Parathyroid adenoma (tissue), 2 donors: ENCODE data around the gene QRFP.

Source experiments
- H2AFZ ChIP-seq: fragments of 300-600 bp; sonication (generic); one replicate; pipeline ENCODE4 v1.7.0; 2017; ENCODE audit warnings: antibody characterized with exemption, mild to moderate bottlenecking
- H3K27ac ChIP-seq: fragments of 300-600 bp; sonication (generic); one replicate; pipeline ENCODE4 v1.7.0; 2017
- H3K27me3 ChIP-seq: fragments of 300-600 bp; sonication (generic); one replicate; pipeline ENCODE4 v1.7.0; 2017; ENCODE audit warnings: low read length; ENCODE audit not compliant: control insufficient read depth, insufficient read depth
- H3K36me3 ChIP-seq: fragments of 300-600 bp; sonication (generic); one replicate; pipeline ENCODE4 v1.7.0; 2017; ENCODE audit warnings: low read length; ENCODE audit not compliant: control insufficient read depth, insufficient read depth
- H3K4me1 ChIP-seq: fragments of 300-600 bp; sonication (generic); one replicate; pipeline ENCODE4 v1.7.0; 2017; ENCODE audit warnings: control low read depth
- H3K4me2 ChIP-seq: fragments of 300-600 bp; sonication (generic); one replicate; pipeline ENCODE4 v1.7.0; 2017; ENCODE audit warnings: low read length
- H3K4me3 ChIP-seq: fragments of 300-600 bp; sonication (generic); one replicate; pipeline ENCODE4 v1.7.0; 2017; ENCODE audit warnings: low read depth, low read length
- H3K79me2 ChIP-seq: fragments of 300-600 bp; sonication (generic); one replicate; pipeline ENCODE4 v1.7.0; 2017; ENCODE audit warnings: control low read depth
- H3K9ac ChIP-seq: fragments of 300-600 bp; sonication (generic); one replicate; pipeline ENCODE4 v1.7.0; 2017; ENCODE audit warnings: mild to moderate bottlenecking
- H3K9me3 ChIP-seq: fragments of 300-600 bp; sonication (generic); one replicate; pipeline ENCODE4 v1.7.0; 2017; ENCODE audit warnings: low read length; ENCODE audit not compliant: control insufficient read depth
- TF ChIP-seq, protein P1 (sequence below): fragments of 300-600 bp; sonication (generic); IDR thresholded peaks from one replicate; pipeline ENCODE4 v1.7.0; 2017; ENCODE audit warnings: antibody characterized with exemption, mild to moderate bottlenecking
- donor health status: primary hyperparathyroidism.

Gene QRFP

DNA sequence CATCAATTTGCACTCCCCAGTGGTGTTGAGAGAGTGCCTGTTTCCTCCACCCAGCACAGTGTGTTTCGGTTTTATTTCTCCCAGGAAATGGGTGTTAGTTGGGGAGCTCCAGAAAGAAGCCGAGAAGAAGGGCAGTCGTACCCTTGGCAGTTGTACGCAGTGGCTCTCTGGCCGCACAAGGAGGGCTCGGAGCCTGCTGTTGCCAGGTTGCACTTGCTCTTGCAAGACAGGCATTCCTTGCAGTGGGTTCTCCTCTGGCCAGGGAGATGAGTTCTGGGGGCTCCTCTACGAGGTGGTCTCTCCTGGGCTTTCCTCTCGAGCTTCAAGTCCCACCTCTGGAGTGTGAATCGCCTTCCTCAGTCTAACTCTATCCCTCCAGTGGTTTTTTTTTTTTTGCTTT is 29.1 kb downstream of the QRFP start:
- no peak overlapping the region for H2AFZ ChIP-seq
- no peak overlapping the region for H3K4me2 ChIP-seq
- H3K79me2 ChIP-seq, result peaks cover 11% of the 10 kb centered on the region
- no peaks in the 10 kb centered on the region for H3K27me3 ChIP-seq
- no peak overlapping the region for H3K4me3 ChIP-seq
- H3K9me3 ChIP-seq, result no peaks in the 10 kb centered on the region
- TF ChIP-seq, protein P1, sequence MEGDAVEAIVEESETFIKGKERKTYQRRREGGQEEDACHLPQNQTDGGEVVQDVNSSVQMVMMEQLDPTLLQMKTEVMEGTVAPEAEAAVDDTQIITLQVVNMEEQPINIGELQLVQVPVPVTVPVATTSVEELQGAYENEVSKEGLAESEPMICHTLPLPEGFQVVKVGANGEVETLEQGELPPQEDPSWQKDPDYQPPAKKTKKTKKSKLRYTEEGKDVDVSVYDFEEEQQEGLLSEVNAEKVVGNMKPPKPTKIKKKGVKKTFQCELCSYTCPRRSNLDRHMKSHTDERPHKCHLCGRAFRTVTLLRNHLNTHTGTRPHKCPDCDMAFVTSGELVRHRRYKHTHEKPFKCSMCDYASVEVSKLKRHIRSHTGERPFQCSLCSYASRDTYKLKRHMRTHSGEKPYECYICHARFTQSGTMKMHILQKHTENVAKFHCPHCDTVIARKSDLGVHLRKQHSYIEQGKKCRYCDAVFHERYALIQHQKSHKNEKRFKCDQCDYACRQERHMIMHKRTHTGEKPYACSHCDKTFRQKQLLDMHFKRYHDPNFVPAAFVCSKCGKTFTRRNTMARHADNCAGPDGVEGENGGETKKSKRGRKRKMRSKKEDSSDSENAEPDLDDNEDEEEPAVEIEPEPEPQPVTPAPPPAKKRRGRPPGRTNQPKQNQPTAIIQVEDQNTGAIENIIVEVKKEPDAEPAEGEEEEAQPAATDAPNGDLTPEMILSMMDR, result no peak
- H3K9ac ChIP-seq, result no peak overlapping the region
- no peak overlapping the region for H3K27ac ChIP-seq
- no peaks in the 10 kb centered on the region for H3K36me3 ChIP-seq
- peaks cover 2% of the 10 kb centered on the region for H3K4me1 ChIP-seq

DNA sequence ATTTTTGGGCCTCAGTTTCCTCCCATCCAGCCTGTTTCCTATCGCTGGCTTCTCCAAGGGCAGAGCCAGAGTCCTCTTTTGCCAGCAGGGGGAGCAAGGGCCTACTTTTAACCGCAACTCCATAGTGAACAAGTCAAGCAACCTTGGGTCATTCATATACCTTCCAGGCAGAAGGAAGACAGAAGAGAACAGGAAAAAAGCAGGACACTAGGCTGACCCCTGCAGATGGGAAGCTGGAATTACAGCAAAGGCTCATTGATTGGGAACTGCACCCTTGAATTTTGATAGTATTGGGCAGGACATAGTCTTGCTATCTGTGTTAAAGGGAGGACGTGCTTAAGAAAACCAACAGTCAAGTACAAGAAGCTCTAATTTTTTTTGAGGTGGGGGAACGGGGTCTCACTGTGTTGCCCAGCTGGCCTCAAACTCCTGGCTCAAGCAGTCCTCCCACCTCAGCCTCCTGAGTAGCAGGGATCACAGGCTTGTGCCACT is 30.1 kb downstream of the QRFP start:
- Histone ChIP-seq H3K9ac (no peak overlapping the region), H3K27me3 (no peaks in the 10 kb centered on the region), H3K4me2 (no peak overlapping the region), H3K4me1 (peaks cover 2% of the 10 kb centered on the region), H2AFZ (no peak overlapping the region), H3K27ac (no peak overlapping the region), H3K4me3 (no peak overlapping the region), H3K36me3 (no peaks in the 10 kb centered on the region), H3K9me3 (no peaks in the 10 kb centered on the region), H3K79me2 (peaks cover 11% of the 10 kb centered on the region)
- TF ChIP-seq, protein P1, result peak; percentile 68

DNA sequence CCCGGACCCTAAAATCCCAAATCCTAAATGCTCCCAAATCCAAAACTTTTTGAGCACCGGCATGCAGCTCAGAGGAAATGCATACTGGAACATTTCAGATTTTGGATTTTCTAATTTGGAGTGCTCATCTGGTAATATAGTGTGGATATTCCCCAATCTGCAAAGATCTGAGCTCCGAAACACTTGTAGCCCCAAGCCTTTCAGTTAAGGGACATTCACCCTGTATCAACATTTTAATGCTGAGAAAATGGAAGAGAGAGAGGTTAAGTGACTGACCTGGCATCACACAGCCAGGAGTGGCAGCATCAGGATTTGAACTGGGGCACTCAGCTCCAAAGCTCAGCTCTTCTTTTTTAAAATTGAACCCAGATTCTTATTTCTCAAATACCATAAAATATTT is 30.7 kb downstream of the QRFP start:
- H3K4me3 ChIP-seq, result no peak overlapping the region
- H3K79me2 ChIP-seq, result peaks cover 11% of the 10 kb centered on the region
- no peaks in the 10 kb centered on the region for H3K27me3 ChIP-seq
- H3K4me1 ChIP-seq, result peaks cover 2% of the 10 kb centered on the region
- H3K4me2 ChIP-seq, result no peak overlapping the region
- H3K9me3 ChIP-seq, result no peaks in the 10 kb centered on the region
- TF ChIP-seq, protein P1, result no peak
- no peak overlapping the region for H3K27ac ChIP-seq
- no peaks in the 10 kb centered on the region for H3K36me3 ChIP-seq
- H3K9ac ChIP-seq, result no peak overlapping the region
- no peak overlapping the region for H2AFZ ChIP-seq

DNA sequence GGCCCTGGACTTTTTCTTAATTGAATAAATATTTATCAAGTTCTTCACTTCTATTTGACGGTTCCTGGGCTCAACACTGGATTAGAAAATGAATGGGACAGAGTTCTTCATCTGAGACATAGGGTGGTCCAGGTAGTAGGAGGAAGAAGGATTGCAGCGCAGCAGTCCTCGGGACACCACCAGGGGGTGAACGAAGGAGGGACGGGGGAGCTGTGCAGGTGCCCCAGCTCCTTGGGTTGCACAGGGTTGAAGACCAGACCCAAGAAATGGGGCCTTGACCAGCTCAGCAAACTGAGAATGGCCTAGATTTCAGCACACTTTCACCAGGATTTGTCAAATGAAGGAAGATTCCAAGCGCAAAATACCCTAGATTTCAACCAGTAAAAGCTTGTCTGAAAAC is 32.1 kb downstream of the QRFP start:
- TF ChIP-seq, protein P1, result no peak
- H3K9ac ChIP-seq, result no peak overlapping the region
- H3K27me3 ChIP-seq, result no peaks in the 10 kb centered on the region
- H3K9me3 ChIP-seq, result no peaks in the 10 kb centered on the region
- H3K4me2 ChIP-seq, result no peak overlapping the region
- no peak overlapping the region for H3K4me3 ChIP-seq
- peaks cover 11% of the 10 kb centered on the region for H3K79me2 ChIP-seq
- no peak overlapping the region for H2AFZ ChIP-seq
- no peaks in the 10 kb centered on the region for H3K36me3 ChIP-seq
- H3K4me1 ChIP-seq, result no peaks in the 10 kb centered on the region
- no peak overlapping the region for H3K27ac ChIP-seq

DNA sequence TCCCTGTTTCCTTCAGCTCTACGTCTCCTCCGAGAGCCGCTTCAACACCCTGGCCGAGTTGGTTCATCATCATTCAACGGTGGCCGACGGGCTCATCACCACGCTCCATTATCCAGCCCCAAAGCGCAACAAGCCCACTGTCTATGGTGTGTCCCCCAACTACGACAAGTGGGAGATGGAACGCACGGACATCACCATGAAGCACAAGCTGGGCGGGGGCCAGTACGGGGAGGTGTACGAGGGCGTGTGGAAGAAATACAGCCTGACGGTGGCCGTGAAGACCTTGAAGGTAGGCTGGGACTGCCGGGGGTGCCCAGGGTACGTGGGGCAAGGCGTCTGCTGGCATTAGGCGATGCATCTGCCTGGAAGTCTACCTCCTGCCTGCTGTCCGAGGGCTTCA is 33.9 kb downstream of the QRFP start:
- H3K4me3 ChIP-seq, result no peak overlapping the region
- no peak overlapping the region for H3K9ac ChIP-seq
- H3K27me3 ChIP-seq, result no peaks in the 10 kb centered on the region
- H3K36me3 ChIP-seq, result no peaks in the 10 kb centered on the region
- H3K27ac ChIP-seq, result no peak overlapping the region
- TF ChIP-seq, protein P1, result no peak
- H3K4me1 ChIP-seq, result no peaks in the 10 kb centered on the region
- H2AFZ ChIP-seq, result no peak overlapping the region
- no peak overlapping the region for H3K4me2 ChIP-seq
- no peaks in the 10 kb centered on the region for H3K9me3 ChIP-seq
- H3K79me2 ChIP-seq, result peaks cover 10% of the 10 kb centered on the region
